ENCODE data around the gene PRG3. TPM values are rescaled to one million over a fixed set of nuclear protein-coding genes. Genes with fewer than 3 reads are reported as not detected.

The PRG3 gene
- total and polyA plus RNA-seq, 9 of the 15 experiments (the other 6 are each of a cell fraction or from before 2014, with no cell fraction given) = 0.18 to 0.55 (median 0.38) TPM; not detected in 6

GRCh38 chr11:57391539-57391938 is 10.6 kb upstream of the PRG3 start (continued):
- TF ChIP-seq CUX1 (CRISPR knock-in tag; IDR thresholded peaks at IDR 0.05) = no peak
- TF ChIP-seq NR2C1 (IDR thresholded peaks at IDR 0.05) = no peak
- no peak for TF ChIP-seq NR2C1 (tag; IDR thresholded peaks at IDR 0.05)
- TF ChIP-seq HMGXB4 (CRISPR knock-in tag; IDR thresholded peaks at IDR 0.05) = no peak
- no peak for TF ChIP-seq ZNF134 (CRISPR knock-in tag; conservative IDR thresholded peaks at IDR 0.05)
- TF ChIP-seq, protein P1, sequence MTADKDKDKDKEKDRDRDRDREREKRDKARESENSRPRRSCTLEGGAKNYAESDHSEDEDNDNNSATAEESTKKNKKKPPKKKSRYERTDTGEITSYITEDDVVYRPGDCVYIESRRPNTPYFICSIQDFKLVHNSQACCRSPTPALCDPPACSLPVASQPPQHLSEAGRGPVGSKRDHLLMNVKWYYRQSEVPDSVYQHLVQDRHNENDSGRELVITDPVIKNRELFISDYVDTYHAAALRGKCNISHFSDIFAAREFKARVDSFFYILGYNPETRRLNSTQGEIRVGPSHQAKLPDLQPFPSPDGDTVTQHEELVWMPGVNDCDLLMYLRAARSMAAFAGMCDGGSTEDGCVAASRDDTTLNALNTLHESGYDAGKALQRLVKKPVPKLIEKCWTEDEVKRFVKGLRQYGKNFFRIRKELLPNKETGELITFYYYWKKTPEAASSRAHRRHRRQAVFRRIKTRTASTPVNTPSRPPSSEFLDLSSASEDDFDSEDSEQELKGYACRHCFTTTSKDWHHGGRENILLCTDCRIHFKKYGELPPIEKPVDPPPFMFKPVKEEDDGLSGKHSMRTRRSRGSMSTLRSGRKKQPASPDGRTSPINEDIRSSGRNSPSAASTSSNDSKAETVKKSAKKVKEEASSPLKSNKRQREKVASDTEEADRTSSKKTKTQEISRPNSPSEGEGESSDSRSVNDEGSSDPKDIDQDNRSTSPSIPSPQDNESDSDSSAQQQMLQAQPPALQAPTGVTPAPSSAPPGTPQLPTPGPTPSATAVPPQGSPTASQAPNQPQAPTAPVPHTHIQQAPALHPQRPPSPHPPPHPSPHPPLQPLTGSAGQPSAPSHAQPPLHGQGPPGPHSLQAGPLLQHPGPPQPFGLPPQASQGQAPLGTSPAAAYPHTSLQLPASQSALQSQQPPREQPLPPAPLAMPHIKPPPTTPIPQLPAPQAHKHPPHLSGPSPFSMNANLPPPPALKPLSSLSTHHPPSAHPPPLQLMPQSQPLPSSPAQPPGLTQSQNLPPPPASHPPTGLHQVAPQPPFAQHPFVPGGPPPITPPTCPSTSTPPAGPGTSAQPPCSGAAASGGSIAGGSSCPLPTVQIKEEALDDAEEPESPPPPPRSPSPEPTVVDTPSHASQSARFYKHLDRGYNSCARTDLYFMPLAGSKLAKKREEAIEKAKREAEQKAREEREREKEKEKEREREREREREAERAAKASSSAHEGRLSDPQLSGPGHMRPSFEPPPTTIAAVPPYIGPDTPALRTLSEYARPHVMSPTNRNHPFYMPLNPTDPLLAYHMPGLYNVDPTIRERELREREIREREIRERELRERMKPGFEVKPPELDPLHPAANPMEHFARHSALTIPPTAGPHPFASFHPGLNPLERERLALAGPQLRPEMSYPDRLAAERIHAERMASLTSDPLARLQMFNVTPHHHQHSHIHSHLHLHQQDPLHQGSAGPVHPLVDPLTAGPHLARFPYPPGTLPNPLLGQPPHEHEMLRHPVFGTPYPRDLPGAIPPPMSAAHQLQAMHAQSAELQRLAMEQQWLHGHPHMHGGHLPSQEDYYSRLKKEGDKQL (CRISPR knock-in tag; IDR thresholded peaks at IDR 0.05; ENCODE audit: borderline replicate concordance) = no peak
- no peak for TF ChIP-seq TAF9B (IDR thresholded peaks at IDR 0.05; ENCODE audit: partially characterized antibody)
- TF ChIP-seq POLR2H (tag; IDR thresholded peaks at IDR 0.05; ENCODE audit: low read depth) = no peak

Data from K562 (cell line).